NCI-H2196 treated with DMSO at 0.1 percent for 48 hours (cell line): Measurements from ENCODE around the gene CDH12.
"Not testable (repeated sequence)": the region's sequence is repeated elsewhere in the genome, so short reads cannot be mapped to it uniquely, and the experiment has no call there.

Source experiments
- DNase-seq: peaks from one replicate; lab custom pipeline; 2025; ENCODE audit not compliant: unreplicated experiment; lab: John Stamatoyannopoulos, UW

CDH12 gene

DNA sequence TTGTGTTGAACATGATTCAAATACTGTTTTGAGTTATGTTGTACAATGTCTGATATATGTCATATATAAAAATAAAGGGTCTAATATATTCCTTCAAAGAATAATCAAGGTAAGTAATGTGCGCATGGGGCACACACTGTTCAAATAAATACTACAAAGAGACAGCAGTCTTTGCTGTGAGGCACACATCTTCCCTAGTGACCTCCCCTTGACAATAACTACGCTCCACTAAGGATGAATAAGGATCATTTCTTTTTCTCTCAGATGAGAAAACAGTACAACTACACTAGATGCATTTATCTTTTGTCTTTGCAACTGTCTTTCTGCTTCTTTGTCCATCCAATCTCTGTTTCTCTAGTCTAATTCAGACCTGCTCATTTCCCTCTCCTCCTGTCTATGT is 684.4 kb downstream of the CDH12 start:
- not testable (repeated sequence) for DNase-seq

DNA sequence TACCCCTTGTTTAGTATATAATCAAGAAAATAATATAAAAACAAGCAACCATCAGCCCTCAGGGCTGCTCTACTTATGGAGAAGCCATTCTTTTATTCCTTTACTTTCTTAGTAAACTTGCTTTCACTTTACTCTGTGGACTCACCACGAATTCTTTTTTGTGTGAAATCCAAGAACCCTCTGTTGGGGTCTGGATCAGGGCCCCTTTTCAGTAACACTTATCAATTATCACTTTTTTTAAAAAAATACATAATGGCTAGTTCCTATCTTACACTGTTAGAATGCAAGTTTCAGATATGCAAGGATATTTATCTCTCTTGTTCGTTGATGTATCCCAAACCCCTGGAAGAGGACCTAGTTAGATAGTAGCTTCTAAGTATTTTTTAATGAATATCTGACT is 687.2 kb downstream of the CDH12 start:
- not testable (repeated sequence) for DNase-seq

DNA sequence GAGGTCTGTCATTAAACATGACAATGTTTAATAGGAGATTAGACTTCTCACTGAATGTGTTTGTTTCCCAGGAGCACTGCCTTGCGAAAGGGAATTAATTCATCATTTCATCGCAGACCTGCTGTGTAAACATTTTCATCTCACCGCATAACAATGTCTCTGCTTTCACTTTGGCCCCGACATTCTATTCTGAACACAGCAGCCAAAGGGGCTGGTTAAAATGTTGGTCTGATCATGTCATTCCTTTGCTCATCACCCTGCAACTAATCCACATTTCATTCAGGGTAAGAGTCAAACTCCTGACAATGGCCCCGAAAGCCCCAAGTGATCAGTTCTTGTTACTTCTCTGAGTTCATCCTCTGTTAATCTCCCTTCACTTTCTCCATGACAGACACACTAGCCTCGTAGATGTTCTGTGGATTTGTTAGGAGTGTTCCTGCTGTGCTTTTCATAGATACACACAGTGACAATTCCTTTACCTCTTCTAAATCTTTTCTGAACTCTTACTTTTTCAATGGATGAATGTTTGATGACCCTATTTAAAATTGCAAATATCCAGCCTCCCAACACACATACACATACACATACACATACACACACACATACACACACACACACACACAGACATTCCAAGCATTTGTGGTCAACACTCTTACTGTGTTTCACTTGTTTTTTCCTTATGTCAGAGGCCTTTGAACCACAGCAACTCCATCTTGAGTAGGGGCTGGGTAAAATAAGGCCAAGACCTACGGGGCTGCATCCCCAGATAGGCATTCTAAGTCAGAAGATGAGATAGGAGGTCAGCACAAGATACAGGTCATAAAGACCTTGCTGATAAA is 688.0 kb downstream of the CDH12 start:
- not testable (repeated sequence) for DNase-seq

- DNase-seq = not testable (repeated sequence)
Observed at GRCh38 chr5:22156953-22157352, 696.2 kb downstream of the CDH12 start.

DNA sequence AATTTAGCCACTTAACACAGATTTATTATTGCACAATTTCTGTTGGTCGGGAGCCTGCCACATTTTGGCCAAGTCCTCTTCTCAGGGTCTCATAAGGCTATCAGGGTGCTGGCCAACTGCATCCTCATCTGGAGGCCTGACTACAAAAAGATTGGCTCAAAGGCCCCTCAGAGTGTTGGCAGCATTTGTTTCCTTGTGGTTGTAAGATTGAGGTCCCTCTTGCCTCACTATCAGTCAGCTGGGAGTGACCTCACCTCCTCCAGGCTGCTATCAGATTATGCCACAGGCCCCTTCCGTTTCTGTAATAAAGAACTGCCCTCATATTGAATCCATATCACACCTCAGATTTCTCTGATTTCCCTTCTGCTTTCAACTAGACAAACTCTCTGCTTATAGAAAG is 698.4 kb downstream of the CDH12 start:
- not testable (repeated sequence) for DNase-seq

DNA sequence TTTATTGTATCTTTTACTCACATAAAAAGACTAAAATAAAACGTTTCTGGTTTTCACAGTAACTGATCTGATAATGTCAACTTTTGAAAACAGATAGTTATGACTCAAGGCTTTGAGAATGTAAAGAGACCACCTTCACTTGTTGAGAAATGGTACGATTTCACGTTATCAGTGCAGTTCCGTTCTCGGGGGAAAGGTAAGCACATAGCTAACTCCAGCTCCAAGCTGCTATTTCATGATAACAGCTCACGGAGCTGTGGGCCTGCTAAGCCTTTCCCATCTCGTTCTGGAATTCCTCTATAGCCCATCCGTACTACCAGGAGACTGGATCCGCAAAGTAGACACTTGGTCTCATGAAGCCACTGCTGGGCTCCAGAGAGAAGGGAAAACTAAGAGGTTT is 701.3 kb downstream of the CDH12 start:
- DNase-seq = not testable (repeated sequence)

GRCh38 chr5:22140418-22140817 is 712.7 kb downstream of the CDH12 start:
- not testable (repeated sequence) for DNase-seq

GRCh38 chr5:22139662-22140300 is 713.4 kb downstream of the CDH12 start:
- DNase-seq = not testable (repeated sequence)

GRCh38 chr5:22111320-22111719 is 741.8 kb downstream of the CDH12 start:
- DNase-seq = no peak

DNA sequence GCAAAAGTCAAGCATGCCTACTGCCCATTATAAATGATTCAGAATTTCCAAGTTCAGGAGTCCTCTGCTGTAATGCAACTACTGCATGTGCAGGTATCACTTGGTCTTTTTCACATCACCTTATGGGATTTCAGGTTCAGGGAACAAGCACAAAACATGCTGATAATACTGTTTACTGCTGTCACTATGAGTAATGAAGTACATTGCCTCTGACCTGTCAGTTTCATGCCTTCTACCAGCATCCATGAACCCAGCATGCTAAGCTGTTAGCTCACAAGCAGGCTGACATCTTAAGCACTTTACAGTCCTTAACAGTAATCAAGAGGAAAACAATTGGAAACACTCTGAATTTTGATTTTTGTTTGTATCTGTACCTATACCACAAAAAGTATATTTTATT is 743.8 kb downstream of the CDH12 start:
- no peak for DNase-seq

- DNase-seq = no peak
Observed at GRCh38 chr5:22108545-22108944, 744.6 kb downstream of the CDH12 start.

DNA sequence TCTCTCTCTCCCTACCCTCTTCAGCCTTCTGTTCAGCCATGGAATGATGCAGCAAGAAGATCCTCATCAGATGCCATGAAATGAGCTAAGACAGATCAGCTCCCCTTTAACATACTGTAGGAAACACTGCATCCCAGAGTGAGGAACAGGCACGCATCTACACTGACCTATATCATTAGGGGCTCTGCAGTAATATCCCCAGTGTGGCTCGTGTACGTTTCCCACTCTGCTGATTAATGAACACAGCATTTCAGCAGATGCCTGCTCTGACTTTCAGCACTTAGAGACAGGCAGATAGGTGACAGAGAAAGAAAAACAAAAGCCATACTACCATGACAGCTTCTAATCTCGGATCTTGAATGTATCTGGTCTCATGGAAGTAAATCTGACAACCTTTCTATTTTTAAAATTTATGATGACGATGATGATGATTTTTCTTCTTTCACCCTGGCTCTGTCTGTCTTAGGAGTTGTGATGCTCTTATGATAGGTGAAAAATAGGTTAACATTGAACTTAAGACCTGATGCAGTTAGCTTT is 750.3 kb downstream of the CDH12 start:
- DNase-seq = no peak

DNA sequence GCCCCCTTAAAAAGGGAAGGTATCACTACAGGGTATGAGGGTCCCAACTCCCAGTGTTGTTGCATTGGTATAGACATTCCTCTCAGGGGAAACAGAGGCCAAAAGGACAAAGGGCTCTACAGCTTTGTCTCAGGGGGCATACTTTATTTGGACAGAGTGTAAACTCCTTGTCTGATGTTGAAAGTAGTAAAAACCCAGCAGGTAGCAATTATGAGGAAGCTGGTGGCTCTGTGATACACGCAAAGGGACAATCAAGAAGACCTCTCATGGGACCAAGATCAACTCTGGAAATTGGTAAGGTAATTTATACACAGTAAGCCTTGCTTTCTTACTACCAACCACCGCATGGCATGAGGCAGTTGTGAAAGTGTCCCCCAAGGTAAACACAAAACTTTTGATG is 764.6 kb downstream of the CDH12 start:
- no peak for DNase-seq

- no peak for DNase-seq
Observed at GRCh38 chr5:22079566-22079965, 773.6 kb downstream of the CDH12 start.

DNA sequence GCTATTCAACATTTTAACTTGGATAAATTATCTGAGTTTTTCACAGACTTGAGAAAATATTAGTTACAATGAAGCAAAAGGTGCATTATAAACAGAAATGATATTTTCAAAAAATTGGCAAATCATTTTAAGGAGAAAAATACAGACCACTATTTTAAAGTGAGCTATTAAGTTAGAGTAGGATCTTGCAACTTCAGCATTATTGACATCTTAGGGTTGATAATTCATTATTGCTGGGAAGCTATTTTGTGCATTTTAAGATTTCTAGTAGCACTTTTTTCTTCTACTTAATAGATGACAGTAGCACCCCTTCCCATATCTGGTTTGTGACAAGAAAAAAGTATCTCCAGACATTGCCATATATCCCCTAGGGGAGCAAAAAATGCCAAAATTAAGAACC is 774.1 kb downstream of the CDH12 start:
- no peak for DNase-seq

GRCh38 chr5:22076586-22076985 is 776.6 kb downstream of the CDH12 start:
- DNase-seq = no peak

- DNase-seq = no peak
Observed at GRCh38 chr5:22070186-22070728, 782.9 kb downstream of the CDH12 start.

DNA sequence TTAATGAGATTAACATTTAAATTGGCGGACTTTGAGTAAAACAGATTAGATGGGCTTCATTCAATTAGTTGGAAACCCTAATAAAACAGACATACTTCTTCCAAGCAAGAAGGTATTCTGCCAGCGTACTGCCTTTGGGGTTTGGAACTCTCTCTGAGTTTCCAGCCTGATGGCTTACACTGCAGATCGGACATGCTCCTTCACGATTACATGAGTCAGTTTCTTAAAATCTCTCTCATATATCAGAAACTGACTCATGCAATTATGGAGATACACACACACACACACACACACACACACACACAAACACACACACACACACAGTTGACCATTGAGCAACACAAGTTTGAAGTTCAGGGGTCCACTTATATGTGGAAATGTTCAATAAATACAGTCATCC is 789.4 kb downstream of the CDH12 start:
- no peak for DNase-seq

DNA sequence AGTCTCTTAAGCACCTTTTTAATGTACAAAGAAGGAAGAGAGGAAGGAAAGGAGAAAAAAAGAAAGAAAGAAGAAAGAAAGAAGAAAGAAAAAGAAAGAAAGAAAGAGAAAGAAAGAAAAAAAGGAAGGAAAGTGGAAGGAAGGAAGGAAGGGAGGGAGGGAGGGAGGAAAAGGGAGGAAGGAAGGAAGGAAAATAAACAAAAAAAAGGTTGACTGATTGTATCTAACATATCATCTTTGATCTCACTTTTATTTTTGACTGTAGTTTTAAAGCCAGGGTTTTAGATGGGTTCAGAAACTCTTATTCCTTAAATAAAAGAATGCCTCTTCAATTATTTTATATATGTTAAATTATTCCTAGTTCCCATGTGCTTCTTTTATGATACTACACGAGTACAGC is 794.5 kb downstream of the CDH12 start:
- no peak for DNase-seq

DNA sequence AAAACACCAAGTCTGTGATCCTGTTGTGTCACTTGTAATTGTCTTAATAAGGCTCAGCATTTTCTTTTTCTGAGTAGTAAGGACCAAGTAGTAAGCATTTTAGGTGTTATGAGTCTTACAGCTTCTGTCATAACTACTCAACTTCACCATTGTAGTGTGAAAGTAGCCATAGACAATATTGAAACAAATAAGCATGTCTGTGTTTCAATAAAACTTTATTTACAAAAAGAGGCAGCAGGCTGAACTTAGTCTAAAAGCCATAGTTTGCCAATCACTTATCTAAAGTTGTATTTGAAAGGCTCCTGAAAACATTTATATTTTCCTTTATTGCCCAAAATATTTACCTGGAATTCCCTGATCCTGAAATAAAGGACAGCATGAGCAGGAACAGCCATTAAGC is 796.1 kb downstream of the CDH12 start:
- DNase-seq = no peak

- no peak for DNase-seq
Observed at GRCh38 chr5:22056601-22057000, 796.5 kb downstream of the CDH12 start.

DNA sequence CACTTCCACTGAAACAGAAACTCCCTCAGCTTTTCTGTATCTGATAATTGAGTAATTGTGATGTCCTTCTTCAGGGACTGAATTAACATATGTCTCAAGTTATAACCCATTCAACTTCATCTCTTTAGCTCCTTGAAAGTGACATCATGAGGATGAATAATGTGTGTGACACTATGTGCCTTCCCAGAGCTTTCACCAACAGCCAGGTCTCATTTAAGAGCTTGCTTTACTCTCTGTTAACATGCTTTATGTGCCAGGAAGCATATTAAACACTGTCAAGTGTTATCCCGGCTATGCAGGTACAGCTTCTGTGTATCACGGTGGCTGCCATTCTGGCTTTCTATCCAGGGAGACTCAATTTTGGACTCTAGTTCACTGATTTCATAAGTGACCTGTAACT is 799.9 kb downstream of the CDH12 start:
- no peak for DNase-seq
